ENCODE measurements around the gene FBXL4.

DNA sequence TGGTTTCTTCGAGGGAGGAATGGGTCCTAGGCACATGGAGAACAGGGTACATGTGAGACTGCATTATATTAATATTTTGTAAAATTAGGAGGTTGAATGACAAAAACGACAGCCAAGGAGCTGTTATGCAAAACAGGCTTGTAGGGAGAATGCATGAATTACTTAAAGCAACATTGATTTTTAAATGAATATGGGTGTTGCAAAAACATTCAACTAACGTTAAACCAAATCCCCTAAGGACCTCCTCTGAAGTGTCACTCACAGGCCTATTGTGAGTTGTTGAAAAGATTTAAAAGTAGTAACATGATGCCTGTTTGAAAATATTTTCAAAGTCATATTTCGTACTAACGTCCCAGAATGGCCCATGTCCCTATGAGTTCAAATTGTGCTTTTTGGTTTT is 21.9 kb downstream of the FBXL4 start:
- no peak for TF ChIP-seq CHD1 (IDR thresholded peaks at IDR 0.05; ENCODE audit: low read depth, low read length)
- TF ChIP-seq CEBPB (IDR thresholded peaks at IDR 0.05; ENCODE audit: low read depth, low read length) = no peak
- no peak for TF ChIP-seq JUND (IDR thresholded peaks at IDR 0.05; ENCODE audit: low read length)
- TF ChIP-seq, protein P1, sequence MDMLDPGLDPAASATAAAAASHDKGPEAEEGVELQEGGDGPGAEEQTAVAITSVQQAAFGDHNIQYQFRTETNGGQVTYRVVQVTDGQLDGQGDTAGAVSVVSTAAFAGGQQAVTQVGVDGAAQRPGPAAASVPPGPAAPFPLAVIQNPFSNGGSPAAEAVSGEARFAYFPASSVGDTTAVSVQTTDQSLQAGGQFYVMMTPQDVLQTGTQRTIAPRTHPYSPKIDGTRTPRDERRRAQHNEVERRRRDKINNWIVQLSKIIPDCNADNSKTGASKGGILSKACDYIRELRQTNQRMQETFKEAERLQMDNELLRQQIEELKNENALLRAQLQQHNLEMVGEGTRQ (IDR thresholded peaks at IDR 0.05; ENCODE audit: low read length) = no peak
- no peak for TF ChIP-seq SIN3A (conservative IDR thresholded peaks at IDR 0.05 in 1 of 2, IDR thresholded peaks at IDR 0.05 in 1 of 2; ENCODE audit: low read depth in 1 of 2, low read length in 2 of 2)
- TF ChIP-seq, protein P2, sequence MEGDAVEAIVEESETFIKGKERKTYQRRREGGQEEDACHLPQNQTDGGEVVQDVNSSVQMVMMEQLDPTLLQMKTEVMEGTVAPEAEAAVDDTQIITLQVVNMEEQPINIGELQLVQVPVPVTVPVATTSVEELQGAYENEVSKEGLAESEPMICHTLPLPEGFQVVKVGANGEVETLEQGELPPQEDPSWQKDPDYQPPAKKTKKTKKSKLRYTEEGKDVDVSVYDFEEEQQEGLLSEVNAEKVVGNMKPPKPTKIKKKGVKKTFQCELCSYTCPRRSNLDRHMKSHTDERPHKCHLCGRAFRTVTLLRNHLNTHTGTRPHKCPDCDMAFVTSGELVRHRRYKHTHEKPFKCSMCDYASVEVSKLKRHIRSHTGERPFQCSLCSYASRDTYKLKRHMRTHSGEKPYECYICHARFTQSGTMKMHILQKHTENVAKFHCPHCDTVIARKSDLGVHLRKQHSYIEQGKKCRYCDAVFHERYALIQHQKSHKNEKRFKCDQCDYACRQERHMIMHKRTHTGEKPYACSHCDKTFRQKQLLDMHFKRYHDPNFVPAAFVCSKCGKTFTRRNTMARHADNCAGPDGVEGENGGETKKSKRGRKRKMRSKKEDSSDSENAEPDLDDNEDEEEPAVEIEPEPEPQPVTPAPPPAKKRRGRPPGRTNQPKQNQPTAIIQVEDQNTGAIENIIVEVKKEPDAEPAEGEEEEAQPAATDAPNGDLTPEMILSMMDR (IDR thresholded peaks at IDR 0.05; ENCODE audit: control extremely low read depth in 1 of 3, insufficient read depth in 1 of 3, low read depth in 1 of 3, low read length in 3 of 3) = no peak
- no peak for TF ChIP-seq RFX5 (IDR thresholded peaks at IDR 0.05; ENCODE audit: borderline replicate concordance, low read depth, low read length)
- TF ChIP-seq RAD21 (IDR thresholded peaks at IDR 0.05 in 1 of 2, conservative IDR thresholded peaks at IDR 0.05 in 1 of 2; ENCODE audit: low read depth in 2 of 2, low read length in 2 of 2) = no peak
- TF ChIP-seq GTF2F1 (IDR thresholded peaks at IDR 0.05; ENCODE audit: borderline replicate concordance, low read depth, low read length) = no peak
- TF ChIP-seq, protein P3, sequence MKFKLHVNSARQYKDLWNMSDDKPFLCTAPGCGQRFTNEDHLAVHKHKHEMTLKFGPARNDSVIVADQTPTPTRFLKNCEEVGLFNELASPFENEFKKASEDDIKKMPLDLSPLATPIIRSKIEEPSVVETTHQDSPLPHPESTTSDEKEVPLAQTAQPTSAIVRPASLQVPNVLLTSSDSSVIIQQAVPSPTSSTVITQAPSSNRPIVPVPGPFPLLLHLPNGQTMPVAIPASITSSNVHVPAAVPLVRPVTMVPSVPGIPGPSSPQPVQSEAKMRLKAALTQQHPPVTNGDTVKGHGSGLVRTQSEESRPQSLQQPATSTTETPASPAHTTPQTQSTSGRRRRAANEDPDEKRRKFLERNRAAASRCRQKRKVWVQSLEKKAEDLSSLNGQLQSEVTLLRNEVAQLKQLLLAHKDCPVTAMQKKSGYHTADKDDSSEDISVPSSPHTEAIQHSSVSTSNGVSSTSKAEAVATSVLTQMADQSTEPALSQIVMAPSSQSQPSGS (IDR thresholded peaks at IDR 0.05; ENCODE audit: low read length) = no peak
- no peak for TF ChIP-seq ZNF274 (IDR thresholded peaks at IDR 0.05; ENCODE audit: borderline replicate concordance, extremely low read depth, low read length)
- no peak for TF ChIP-seq EZH2 (IDR thresholded peaks at IDR 0.05; ENCODE audit: low read depth, low read length, severe bottlenecking)

Measured in H1 (cell line).